ENCODE measurements around the gene ATRIP.
"Not testable (repeated sequence)": the region's sequence is repeated elsewhere in the genome, so short reads cannot be mapped to it uniquely, and the experiment has no call there.

ATRIP gene

DNA sequence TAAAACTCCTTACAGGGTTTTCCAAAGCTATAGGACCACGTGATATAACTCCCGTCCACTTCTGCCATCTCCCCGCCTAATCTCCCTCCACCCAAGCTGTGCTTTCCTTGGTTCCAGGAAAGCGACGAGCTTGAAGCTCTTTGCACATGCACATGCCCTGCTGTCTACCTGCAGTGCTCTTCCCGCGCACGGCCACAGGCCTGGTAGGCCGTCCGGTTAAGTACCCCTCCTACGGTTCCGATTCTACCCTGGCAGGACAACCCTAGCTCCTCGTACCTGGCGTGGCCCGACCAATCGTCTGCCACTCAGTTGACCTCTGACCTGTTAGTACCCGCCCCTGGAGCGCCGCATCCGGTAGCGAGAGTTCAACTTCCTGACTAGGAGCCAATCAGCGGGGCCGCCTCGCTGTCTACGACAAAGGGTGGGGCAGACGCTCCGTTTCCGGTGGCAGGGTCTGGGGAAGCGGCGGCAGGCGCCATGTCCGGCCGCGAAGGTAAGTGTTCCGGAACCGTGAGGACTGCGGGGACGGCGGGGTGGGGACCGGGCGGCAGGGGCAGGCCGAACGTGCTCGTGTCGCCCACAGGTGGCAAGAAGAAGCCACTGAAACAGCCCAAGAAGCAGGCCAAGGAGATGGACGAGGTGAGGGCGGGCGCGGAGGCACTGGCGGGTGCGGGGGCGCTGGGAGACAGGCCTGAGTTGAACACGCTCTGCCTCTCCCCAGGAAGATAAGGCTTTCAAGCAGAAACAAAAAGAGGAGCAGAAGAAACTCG lies 6.5 kb upstream of the ATRIP start, which contains the start of the genes CCDC51 and TMA7:
Gene CCDC51, minus strand, starts transcription at position 300 of the 770 bp plus-strand sequence. CDS start 4,991 bp downstream, outside the sequence.
Gene TMA7, plus strand, starts transcription at position 438 of the 770 bp plus-strand sequence. Its CDS starts 40 bp downstream, at position 478.
- DNase-seq, result peak; percentile 95 to 97 (median 96)

DNA sequence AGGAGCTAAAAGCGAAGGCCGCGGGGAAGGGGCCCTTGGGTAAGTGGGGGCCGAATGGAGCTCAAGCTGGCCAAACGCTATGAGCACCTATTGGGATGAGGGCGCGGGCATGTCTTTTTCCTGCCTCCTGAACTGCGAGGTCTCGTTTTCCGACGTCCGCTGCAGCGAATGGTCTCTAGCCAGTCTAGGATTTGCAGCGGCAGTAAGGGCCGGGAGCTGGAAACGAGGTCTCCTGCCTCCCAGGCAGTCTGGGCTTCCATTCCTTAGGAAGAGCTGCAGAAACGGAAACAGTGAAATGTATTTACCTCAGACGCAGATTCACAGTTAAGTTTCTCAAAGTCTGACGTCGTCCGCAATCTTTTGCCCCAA lies 6.0 kb upstream of the ATRIP start:
- no peak for DNase-seq

DNA sequence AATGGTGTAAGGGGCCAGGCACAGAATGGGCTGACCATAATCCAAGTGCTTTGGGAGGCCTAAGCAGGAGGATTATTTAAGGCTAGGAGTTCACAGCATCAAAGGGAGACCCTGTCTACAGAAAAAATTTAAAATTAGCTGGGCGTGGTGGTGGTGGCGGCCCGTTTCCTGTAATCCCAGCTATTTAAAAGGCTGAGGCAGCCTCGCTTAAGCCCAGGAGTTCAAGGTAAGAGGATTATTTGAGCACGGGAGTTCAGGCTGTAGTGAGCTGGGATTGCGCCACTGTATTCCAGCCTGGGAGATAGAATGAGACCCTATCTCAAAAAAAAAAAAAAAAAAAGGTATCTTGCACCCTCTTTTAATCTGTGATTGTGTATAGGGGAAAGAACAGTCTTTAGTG lies 4.6 kb upstream of the ATRIP start:
- DNase-seq, result no peak

DNA sequence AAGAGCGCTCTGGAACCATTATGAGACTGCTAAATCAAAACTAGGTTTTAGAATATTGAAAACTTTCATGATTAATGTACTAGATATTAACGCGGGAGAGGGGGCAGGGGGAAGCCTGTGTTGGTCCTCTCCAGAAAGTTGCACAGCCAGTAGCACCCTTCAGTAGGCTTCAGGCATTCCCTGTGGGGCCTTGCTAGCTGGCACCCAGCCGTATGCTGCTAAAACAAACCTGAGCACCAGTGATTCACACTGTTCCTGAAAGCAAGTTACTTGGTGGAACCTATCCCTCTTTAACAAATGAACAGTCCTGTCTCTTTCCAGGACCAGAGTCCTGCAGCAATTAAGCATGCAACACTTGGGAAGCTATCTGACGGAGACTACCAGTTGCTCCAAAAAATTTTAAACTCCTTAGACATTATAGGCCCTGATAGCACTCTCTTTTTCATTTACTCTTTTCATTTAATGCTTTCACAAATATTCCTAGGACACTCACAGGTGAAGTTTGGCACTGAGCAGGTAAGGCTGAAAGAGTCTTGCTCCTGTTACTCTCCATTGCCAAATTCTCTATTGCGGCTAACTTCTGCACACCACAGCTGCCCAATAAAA lies 1.2 kb upstream of the ATRIP start:
- DNase-seq, result no peak

- no peak for DNase-seq
Measured at GRCh38 chr3:48446043-48446424, 503 bp upstream of the ATRIP start.

DNA sequence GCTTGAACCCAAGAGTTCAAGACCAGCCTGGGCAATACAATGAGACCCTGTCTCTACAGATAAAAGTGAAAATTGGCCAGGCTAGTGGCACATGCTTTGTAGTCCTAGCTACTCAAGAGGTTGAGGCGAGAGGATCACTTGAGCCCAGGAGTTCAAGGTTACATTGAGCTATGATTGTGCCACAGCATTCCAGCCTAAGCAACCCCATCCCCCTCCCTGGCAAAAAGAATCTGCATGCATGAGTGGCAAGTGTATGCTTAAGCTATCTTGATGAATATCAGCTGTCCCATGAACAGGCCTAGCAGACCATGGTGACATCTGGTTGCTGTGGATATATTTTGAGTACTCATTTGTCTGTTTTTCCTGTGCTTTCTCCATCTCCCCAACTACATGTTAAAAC lies 4.7 kb downstream of the ATRIP start:
- no peak for DNase-seq

GRCh38 chr3:48456456-48456855 lies 9.9 kb downstream of the ATRIP start:
- DNase-seq, result no peak

DNA sequence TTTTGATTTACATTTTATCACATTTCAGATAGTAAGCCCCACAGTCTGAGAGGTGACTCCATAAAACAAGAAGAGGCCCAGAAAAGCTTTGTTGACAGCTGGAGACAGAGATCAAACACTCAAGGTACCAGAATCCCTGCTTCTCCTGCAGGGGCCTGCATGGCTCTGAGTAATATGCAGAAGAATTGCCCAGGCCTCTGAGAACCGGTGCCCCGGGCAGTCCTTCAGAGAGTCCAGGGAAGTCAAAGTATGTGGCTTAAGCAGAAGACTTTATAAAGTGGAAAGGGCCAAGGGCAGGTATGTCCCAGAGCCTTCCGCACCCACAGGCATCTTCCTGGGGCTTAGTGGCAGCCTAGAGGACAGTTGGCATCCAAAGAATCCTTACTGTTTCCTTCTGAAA lies 12.8 kb downstream of the ATRIP start:
- DNase-seq, result no peak

GRCh38 chr3:48459773-48460516 lies 13.4 kb downstream of the ATRIP start:
- no peak for DNase-seq

GRCh38 chr3:48460517-48460902 lies 14.0 kb downstream of the ATRIP start:
- DNase-seq, result no peak

- not testable (repeated sequence) for DNase-seq
Measured at GRCh38 chr3:48461767-48462166, 15.2 kb downstream of the ATRIP start.

DNA sequence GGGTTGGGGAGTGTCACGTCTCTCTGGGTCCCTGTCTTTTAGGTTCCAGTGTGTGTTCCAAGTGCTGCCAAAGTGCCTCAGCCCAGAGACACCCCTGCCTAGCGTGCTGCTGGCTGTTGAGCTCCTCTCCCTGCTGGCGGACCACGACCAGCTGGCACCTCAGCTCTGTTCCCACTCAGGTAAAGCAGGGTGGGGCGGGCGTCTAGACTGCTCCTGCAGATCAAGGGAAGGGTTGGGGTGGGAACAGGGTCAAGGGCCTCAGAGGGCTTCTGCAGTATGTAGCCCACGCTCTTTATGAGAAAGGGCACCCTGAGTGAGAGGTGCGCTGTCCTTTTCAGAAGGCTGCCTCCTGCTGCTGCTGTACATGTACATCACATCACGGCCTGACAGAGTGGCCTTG lies 17.2 kb downstream of the ATRIP start:
- no peak for DNase-seq

- no peak for DNase-seq
Measured at GRCh38 chr3:48464713-48465221, 18.2 kb downstream of the ATRIP start.

DNA sequence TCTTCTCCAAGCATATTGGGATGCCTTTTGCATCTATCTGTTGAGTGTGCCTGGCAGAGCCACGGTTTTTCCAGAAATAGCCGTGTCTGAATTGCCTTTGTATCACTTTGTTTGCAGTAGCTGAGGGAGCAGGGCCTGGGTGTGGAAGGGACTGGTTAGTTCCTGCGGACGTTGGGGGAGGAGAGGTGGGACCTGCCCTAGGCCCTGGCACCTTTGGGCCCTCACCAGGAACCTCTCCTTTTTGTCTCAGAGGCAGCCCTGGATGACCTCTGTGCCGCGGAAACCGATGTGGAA lies 18.6 kb downstream of the ATRIP start:
- DNase-seq, result no peak

DNA sequence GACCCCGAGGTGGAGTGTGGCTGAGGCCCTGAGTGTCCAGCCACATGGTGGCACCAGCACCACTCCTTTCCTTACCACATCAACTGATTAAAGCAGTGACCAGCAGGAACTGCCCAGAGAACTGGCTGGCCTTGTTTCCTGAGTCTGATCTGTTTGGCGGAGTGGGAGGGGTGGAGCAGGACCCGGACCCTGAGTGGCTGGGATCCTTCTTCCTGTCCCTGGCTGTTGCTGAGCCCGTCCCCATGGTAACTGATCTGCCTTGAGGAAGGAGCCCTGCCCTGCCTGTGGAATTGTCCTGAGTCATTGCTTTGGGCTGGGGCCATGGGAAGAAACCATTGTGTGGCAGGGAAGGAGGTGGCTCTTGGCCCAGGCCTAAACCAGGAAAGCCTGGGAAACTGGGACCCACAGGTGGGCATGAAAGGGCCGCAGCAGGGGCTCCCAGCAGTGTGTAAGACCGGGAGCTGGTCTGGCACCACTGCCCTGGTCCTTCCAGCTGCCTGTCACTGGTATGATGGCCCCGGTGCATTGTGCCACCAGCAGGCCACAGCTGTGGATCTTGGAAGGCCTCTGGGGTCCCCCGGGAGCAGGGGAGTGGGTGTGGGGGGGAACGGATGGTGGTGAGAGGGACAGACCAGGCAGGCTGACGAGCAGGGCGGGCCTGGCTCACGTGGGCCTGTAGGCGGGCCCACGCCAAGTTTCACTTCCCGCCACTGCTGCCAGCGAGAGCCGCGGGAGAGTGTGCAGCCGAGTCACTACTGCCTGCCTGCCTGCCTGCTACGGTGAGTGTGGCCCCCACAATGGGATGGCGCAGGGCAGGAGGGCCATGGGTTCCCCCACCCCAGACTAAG lies 19.2 kb downstream of the ATRIP start:
- DNase-seq, result peak; percentile 52 to 77 (median 68)

DNA sequence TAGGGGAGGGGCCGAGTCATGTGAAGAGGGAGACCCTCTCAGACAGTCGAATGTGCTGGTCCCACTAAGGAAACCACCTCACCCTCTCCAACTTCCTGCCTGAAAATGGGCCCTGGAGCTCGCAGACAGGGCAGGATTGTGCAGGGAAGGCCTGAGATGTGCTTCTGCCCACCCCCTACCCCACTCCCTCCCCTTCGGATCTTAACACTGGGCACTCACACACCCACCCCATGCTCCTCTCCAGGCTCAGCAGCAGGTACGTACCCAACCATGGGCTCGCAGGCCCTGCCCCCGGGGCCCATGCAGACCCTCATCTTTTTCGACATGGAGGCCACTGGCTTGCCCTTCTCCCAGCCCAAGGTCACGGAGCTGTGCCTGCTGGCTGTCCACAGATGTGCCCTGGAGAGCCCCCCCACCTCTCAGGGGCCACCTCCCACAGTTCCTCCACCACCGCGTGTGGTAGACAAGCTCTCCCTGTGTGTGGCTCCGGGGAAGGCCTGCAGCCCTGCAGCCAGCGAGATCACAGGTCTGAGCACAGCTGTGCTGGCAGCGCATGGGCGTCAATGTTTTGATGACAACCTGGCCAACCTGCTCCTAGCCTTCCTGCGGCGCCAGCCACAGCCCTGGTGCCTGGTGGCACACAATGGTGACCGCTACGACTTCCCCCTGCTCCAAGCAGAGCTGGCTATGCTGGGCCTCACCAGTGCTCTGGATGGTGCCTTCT lies 20.0 kb downstream of the ATRIP start:
- DNase-seq, result no peak

DNA sequence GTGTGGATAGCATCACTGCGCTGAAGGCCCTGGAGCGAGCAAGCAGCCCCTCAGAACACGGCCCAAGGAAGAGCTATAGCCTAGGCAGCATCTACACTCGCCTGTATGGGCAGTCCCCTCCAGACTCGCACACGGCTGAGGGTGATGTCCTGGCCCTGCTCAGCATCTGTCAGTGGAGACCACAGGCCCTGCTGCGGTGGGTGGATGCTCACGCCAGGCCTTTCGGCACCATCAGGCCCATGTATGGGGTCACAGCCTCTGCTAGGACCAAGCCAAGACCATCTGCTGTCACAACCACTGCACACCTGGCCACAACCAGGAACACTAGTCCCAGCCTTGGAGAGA lies 20.5 kb downstream of the ATRIP start:
- DNase-seq, result no peak

GRCh38 chr3:48467473-48468267 lies 21.1 kb downstream of the ATRIP start:
- DNase-seq, result no peak

DNA sequence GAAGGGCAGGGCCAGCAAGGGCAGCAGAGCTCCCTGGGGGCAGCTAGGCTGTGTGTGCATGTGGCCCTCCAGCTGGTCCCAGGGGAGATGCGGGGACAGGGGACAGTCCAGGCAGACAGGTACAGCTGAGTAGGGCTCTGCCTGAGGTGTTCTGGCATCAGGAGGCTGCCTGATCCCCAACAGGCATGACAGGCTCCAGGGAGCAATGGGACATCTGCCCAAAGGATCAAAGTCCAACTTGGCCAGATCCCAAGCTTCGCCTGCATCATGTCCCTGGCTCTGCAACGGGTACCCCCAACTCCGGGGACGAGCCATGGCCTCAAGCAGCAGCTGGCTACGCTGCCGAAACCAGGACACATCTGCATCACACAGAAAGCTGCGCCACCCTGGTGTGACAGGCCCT lies 21.8 kb downstream of the ATRIP start:
- DNase-seq, result no peak

- DNase-seq, result no peak
Measured at GRCh38 chr3:48469046-48469915, 22.7 kb downstream of the ATRIP start.

Measured in activated CD4-positive, CD25-positive, alpha-beta regulatory T cell (primary cell).